ENCODE measurements around the gene MAGIX.
A peak's percentile ranks its signal among the peaks of the same experiment; 100 is the strongest.

The MAGIX gene

DNA sequence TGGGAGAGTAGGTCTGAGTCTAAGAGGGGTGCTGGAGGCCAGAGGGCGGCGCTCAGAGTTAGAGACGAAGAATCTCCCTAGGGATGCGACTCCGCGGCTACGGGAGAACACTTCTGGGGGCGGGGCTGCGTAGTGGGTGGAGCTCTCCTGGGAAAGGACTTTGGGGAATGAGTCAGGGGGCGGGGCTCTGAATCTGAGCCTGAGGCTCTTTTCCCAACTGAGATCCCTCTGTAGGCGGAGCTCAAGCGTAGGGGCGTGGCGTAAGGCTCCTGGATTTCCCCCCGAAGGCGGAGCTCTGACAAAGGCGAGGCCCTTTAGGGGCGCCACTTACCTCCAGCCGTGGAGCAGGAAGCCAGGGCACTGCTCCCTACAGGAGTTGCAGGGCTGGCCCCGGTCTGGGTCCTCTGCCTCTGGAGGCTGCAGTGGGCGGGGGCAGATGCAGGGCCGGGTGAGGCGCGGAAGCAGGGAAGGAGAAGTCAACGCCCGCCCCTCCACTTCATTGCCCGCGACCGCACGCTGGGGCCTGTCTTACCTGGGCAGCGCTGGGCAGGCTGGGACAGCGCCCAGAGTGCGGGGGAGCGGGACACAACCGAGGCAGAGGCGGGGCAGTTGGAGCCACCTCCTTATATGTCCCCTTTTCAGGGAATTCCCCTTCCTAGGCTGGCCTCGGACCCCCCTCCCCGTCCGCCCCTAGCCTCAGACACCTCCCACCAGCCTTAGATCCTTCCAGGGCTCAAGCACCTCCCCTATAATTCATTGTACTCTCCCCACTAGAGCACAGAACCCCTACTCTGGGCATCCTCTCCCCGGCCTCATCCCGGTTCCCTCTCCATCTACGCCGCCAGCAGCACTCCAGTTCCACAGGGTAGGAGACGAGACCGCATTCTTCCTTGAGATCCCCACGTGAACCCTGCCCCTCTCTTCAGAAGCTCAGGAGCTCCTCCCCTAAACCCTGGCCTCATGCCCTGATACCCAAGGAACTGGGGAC lies 22.0 kb downstream of the MAGIX start:
- DNase-seq (ENCODE audit: low read depth), result no peak

DNA sequence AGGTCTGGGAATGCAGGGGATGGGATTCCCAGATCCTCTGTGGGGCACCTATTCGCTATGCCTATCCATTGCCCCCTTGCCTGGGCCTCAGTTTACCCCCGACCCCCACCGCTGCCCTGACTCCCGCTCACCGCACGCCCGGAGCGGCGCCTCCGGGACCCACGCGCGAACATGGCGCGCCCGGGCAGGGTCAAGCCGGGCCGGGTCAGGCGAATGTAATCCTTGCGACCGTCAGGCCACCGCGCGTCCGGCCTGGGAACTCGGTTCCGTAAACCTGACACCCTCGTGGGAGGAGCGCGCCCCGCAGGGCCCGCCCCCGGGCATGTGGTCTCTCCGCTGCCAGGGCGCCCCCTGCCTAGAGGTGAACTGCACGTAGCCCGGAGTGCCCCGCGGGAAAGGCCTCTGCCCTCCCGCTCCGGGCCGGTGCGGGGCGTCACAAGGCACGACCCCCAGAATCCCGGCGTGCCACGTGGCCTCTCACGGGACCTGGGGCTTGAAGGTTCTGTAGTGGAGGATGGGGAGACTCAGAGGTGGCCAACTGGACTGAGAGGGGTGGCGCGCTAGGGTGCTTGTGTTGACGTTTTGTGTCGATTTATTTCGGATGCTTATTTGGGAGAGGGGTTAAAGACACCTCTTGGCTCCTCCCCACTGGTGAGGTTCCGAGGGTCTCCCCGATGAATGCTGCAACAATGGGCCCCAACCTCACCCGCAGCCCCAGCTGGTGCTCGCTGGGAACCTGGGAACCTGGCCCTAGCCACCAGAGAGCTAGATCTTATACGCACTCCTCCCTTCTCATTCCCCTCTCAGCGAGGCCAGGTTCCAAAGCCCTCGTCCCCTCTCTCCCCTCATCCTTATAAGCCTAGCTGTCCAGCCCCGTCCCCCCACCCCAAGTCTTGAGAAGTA lies 23.8 kb downstream of the MAGIX start, which contains the start of gene PRICKLE3:
Gene PRICKLE3 (minus strand): TSS at position 249 of the 903 bp plus-strand sequence. CDS start 76 bp downstream, at position 173.
- DNase-seq (ENCODE audit: low read depth), result peak; percentile 53

DNA sequence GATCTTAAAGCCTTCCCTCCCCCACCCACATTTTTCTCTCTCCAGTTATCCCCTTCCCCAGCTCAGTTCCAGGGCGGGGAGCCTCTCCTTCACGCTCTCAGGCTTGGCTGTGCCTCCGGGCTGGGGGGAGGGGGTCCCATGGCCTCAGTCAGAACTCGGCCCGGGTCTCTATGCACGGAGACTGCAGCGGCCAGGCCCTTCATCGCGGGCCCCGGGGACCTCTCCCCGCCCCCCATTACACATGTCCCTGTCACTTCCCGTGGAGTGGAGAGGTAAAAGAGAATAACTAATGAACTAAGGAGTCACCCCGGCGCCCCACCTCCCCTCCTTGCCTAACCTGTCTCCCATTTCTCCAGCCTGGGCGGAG lies 24.5 kb downstream of the MAGIX start:
- no peak for DNase-seq (ENCODE audit: low read depth)

DNA sequence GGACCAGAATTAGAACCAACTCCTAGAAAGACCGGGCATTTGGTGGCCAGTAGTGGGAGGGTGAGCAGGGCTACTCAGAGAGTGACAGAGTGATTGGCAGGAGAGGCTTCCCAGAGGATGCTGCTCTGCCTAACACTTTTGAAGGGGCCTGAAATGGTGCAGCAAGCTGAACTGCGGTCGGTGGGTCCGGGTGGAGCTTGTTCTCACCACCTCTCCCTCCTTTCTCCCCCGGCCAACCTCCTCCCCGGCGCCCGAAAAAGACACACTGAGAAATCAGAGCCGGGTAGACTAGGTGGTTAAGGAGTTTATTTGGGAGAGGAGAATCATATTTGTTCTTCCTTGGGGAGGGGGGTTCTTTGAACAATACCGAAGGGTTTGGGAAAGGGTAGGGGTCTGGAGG lies 25.0 kb downstream of the MAGIX start:
- no peak for DNase-seq (ENCODE audit: low read depth)

DNA sequence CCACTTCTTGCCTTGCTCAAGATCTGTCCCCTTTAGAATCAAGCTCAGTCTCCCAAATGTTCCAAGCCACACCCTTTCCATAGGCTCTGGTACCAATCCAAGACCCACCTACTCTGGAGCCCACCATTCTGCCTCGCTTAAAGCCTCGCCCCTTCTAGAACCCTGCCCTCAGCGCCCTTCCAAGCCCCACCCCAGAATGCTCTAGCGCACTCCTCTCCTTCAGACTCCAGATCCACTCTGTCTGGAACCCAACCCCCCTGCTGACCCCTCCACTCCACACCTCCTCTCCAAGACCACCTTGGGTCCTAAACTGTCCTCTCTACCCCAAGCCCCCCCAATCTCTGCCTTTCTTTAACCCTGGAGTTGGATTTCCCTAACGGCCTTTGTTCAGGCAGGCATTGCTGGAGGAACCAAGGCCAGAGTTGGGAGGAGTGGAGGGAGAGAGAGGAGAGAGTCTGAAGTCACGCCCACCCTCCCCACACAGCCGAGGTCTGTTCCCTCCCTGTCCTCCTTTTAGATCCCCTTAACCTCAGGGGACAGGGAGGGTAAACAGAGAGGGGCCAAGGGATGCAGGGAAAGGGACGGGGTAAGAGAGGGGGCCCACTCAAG lies 26.0 kb downstream of the MAGIX start:
- no peak for DNase-seq (ENCODE audit: low read depth)

DNA sequence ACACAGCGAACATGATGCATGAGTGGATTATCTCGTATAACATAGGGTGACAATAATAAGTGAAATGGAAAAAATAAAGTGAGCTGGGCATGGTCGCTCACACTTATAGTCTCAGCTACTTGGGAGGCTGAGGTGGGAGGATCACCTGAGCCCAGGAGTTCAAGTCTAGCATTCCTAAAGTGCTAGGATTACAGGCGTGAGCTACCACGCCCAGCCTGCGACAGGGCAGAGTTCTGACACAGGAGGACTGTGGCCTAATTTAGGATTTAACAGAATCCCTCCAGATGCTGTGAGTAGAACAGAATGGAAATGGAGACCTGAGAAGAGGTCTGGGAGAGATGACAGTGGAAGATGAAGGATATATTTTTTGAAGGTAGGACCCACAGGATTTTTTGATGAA lies 27.0 kb downstream of the MAGIX start:
- no peak for DNase-seq (ENCODE audit: low read depth)

DNA sequence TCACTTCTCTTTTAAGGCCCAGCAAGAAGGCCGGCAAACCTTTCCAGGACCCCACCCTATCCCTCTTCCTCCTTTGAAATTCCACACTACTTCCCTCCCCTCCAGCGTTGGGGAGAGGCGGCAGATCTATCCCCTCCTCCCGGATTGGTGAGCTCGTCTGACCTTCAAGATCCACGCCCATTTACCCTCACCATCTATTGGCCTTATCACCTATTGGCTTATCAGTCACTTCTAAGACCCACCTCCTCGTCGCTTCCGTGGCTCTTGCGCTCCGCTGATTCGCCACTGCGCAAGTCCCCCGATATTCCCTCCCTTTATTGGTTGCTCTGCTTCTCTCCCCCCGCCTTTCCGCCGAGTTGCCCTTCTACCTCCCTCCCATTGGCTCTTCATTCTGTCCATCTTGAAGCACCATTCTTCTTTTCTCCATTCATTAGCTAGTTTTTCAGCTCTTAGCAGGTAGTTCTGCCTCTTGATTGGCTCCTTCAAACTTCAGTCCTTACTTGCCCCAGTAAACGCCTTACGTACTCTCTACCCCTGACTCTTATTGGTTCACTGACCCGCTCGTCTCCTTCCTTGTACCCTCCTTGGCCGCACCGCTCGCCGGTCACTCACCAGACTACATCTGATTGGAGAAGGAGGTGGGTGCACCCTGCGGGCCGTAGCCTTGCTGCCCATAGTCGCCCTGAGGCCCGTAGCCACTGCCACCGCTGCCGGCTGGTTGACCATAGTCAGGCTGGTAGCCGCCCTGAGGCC lies 28.4 kb downstream of the MAGIX start:
- DNase-seq (ENCODE audit: low read depth), result peak; percentile 75

DNA sequence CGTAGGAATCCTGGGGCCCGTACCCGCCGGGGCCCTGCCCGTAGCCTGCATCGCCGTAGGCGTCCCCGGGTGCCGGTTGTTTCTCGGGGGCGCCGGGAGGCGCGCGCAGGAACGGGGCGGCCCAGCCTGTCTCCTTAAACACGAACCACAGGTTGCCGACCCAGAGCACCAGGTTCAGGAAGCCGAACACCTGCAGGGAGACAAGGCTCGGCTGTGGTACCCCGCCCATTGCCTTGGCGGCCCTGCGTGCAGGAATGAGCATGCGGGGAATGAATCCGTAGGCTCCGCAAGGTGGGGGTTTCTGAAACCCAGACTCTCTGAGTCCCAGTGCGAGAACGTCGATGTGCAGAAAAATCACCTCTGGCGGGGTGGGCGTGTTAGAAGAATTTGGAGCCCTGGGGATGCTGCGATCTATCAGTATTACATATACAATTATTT lies 29.0 kb downstream of the MAGIX start:
- DNase-seq (ENCODE audit: low read depth), result no peak

DNA sequence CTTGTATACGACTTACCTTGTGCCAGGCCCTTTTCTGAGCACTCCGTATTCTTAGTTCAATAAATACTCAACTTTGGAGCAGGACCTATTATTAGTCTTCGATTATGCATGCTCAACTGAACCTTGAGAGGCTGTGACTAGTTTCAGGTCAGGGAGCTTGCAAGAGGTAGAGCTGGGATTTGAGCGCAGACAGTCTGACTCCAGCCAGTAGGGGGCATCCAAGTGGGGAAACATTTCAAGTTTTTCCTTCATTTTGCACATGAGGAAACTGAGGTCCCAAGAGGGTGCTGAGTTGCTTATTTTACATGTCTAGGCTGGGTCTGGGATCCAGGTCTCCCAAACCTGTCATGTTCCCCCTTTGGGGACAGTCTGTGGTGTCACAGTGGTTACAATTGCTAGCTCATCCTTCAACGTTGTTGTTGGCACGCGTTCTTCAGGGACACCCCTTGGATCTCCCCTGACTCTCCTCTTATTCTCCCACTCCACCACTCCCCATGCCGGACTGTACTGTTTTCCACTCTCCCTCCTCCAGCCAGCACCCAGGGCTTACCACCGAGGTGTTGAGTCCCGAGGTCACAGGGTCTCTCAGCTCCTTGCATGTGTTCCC lies 30.3 kb downstream of the MAGIX start:
- DNase-seq (ENCODE audit: low read depth), result no peak

DNA sequence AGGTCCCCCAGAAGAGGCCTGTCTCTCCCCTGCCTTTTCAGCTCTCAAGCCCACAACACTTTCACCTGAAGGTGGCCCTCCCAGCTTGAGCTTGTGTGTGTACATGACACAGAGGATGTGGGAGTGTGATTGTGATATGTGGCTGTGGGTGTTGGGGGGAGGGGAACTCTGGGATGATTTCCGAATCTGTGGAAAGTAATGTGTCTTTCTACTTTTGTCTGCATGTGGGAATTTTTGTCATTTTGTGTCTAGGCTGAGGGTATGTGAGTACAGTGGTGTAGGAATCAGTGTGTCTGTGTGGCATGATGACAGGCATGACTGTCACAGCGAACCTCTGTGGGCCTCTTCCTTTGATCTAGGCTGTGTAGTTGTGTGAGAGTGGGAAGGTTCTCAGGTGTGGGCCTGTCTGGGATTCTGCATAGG lies 31.0 kb downstream of the MAGIX start:
- no peak for DNase-seq (ENCODE audit: low read depth)

DNA sequence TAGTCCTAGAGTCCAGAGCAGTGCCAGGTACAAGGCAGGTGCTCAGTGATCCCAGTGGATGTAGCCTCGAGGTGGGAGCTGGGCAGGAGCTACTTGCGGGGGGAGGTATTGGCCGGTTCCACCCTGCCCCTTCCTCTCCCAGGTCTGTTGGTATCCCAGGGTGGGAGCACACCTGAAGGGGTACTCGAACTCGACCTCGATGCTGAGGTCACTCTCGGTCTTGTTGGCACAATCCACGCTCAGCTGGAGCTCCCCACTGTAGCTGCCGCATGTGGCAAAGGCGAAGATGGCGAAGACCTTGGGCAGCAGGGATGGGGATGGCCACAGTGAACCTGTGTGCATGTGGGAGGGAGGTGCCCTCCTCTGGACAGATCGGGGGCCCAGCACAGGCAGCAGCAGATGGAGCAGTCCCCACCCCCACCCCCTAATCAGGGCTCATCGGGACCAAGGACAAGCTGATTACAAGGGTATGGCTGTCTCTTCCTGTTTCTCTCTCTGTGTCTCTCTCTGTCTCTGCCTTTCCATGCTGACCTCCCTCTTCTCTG lies 35.1 kb downstream of the MAGIX start:
- DNase-seq (ENCODE audit: low read depth), result no peak

DNA sequence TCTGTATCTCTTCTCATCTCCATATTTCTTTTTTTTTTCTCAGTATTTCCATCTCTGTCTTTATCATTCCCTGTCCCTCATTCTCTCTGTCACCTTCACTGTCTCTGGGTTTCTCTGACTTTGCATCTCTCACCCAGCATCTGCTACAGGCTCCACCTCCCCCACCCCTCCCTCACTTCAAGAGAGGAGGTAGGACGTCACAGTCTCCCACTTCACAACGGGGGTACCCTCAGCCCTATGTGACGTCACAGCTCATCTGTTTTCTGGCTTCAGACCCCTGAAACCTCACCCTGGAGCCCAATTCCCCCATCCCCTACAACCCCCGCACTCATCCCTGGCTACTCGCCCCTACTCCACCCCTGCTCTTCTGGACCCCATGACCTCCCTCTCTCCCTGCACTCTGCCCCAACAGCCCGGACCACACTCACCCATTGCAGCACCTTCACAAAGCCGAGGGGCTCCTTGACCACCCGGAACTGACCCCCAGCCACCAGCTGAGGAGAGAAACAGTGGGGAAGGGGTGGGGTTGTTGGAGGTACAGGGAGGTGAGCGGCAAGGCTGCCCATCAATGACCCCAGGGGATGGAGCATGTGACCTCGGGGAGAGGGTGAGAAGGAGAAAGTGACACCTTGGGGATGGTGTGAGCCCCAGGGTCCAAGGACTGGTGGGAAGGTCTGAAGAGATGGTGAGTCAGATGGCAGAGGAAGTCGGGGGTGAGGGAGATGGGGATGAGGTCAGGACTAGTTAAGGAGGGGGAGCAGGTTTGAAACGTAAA lies 36.2 kb downstream of the MAGIX start:
- DNase-seq (ENCODE audit: low read depth), result no peak

DNA sequence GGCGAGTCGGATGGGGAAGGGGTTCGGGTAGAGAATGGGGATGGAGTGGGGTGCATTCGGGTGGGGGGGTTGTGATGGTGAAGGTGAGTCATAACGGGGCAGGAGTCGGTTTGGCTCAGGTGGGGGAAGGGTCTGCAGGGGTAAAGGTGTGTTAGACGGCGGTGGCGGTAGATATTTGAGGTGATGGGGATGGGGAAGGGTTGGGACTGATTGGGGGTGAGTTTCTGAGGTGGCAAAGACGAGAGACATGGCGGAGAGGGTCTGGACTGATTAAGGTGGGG lies 36.7 kb downstream of the MAGIX start:
- DNase-seq (ENCODE audit: low read depth), result no peak

DNA sequence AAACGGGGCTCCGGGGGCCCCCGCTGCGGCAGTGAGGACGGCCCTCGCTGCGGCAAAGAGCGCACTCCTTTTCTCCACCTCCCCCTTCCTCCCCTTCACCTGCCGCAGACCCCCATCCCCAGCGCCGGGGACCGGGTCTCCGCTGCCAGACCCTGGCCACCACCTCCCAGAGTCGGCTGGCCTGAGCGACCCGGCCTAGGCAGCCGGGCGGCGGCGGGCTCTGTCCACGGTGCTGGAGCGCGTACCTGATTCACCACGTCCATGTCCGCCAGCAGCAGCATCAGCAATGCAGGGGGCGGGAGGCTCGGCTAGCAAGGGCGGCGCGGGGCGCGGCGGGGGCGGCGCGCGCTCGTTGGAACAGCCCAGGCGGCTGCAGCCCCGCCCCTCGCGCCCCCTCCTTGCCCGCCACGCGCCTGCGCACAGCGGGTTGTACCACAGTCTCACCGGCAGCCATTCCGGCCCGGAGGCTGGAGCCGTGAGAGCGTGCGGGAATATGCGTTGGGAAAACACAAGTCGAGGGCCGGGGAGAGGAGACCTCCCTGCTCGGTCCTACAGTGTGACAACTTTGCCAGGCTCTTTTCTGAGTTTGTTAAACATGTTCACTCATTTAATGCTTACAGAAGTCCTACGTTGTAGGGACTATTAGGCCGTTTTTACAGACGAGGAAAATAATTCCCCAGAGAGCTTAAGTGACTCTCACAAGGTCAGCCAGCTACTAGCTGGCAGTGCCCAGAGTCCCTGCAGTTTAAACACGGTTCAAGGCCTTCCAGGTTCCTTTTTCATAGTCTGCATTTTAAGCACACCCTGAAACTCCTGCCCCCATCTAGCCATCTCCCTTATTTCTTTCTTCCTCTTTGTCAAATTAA lies 37.6 kb downstream of the MAGIX start, which contains the start of gene SYP:
Gene SYP (minus strand): TSS at position 288 of the 866 bp plus-strand sequence. CDS start 7 bp downstream, at position 281.
- peak; percentile 82 for DNase-seq (ENCODE audit: low read depth)

DNA sequence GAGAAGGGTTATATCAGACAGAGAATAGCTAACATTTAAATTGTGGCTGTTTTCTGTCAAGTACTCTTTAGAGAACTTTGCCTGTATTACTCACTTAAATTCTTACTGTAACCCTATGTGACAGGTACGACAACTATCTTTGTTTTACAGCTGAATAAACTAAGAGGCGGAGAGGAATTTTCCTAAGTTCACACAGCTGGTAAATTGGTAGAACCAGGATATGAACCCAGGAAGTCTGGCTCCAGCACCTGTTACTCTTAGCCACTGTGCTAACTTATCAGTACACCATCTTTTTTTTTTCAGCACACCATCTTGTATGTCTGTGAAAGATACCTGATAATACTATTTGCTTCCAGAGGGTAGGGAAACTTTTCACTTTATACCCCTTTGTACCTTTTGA lies 39.5 kb downstream of the MAGIX start:
- DNase-seq (ENCODE audit: low read depth), result no peak

DNA sequence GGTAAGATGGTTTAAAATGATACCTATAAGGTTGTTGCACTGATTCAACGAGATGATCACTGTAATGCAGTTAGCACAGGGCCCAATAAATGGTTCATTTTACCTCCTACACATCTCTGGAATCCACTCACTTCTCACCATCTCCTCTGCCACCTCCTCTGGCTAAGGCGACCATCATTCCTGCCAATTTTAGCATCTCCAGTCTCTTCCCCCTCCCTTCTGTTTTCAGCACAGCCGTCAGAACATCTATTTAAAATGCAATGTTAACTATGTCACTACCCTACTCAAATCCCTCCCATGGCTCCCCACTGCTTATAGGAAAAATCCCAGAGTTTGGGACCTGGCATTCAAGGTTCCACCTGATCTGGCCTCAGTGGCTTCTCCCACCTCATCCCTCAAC lies 41.0 kb downstream of the MAGIX start:
- DNase-seq (ENCODE audit: low read depth), result no peak

DNA sequence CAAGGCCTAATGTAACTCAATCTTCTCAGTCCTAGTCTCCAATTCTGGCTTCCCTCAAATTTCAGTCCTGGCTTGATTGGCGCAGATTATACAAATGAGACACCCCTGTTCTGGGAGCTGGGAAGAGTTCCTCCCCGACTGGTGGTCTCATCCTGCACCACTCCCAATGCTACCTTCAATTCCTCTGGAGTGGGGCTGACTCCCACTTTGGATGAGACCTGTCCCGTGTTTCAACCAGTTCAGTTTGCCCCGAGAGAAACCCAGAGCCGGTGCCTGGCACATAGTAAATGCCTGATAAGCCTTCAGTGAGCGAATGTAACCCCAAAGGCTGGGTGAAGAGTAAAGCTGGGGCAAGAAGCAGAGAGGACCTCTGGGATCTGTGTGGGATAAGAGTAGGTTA lies 41.5 kb downstream of the MAGIX start:
- no peak for DNase-seq (ENCODE audit: low read depth)

DNA sequence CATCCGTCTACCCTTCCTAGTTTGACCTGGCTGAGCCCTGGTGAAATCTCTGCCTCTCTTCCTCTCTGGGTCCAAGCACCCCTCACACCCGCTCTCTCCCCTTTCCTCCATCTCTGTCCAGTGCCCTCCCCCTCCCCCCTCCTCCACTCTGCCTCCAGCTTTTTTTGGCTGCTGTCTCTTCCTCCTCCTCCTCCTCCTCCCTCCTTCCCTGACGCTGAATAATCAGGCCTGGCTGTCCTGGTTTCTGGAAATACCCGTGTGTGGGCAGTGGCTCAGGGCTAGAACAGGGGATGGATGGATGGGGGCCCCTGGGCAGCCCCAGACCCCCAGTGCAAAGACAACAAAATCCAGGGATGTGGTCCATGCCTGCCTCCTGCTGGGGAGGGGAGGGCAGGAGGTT lies 42.2 kb downstream of the MAGIX start:
- DNase-seq (ENCODE audit: low read depth), result no peak

DNA sequence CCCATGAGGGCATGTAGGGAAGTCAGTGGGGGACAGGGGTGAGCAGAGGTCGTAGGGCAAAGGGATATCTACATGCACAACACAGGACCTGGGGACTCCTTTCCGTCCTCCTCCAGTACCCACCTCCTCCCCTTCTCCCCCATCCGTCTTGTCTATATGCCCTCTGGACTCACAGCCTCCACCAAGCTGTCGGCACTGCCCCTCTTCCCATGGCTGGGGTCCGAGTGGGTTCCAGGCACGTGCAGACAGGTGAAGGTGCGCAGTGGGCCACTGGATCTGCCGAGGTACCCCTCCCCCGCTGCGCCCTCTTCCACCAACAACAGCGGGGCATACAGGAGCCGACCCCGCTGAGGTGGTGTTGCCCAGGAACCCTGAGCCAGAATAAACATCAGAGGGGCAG lies 42.9 kb downstream of the MAGIX start:
- no peak for DNase-seq (ENCODE audit: low read depth)

All from activated T-helper 1 cell treated with Interleukin-2 at 50 U/mL for 16 hours (primary cell).